Uterus (tissue), 2 donors: ENCODE data around the gene AUTS2.

Experiments
- POLR2A ChIP-seq, 2 donors: fragments of 450-650 bp; IDR thresholded peaks; one replicate each; pipeline ENCODE4 v1.6.1; 2016; ENCODE audit warnings: antibody characterized with exemption in 2 of 2, mild to moderate bottlenecking in 1 of 2, moderate library complexity in 1 of 2
- TF ChIP-seq, protein P1 (sequence below), 4 experiments: fragments of 200-600 bp in 2 of 4; fragments of 450-650 bp in 2 of 4; sonication (generic) in 2 of 4; IDR thresholded peaks; one replicate each; pipeline ENCODE4 v1.5.1; 2016 to 2019; ENCODE audit warnings: antibody characterized with exemption in 4 of 4, mild to moderate bottlenecking in 2 of 4, moderate library complexity in 1 of 4

DNA sequence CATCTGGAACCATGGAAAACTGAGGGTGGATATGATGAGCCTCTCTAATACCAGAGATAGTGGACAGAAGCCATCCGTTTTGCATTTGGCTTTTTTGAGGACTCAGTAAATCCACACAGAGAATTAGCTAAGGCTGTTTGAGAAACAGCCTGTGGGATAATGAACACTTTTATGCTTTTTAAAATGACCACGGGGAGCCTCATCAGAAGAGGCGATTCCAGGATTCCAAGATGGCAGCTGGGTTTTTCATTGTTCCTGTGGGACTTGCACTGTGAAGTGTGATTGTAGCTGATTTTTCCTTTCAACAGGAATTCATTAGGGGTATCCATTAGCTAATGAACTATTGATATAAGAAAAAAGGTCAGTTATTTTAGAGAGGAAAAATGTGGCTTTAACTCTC is 353.2 kb downstream of the AUTS2 start:
- TF ChIP-seq, protein P1, sequence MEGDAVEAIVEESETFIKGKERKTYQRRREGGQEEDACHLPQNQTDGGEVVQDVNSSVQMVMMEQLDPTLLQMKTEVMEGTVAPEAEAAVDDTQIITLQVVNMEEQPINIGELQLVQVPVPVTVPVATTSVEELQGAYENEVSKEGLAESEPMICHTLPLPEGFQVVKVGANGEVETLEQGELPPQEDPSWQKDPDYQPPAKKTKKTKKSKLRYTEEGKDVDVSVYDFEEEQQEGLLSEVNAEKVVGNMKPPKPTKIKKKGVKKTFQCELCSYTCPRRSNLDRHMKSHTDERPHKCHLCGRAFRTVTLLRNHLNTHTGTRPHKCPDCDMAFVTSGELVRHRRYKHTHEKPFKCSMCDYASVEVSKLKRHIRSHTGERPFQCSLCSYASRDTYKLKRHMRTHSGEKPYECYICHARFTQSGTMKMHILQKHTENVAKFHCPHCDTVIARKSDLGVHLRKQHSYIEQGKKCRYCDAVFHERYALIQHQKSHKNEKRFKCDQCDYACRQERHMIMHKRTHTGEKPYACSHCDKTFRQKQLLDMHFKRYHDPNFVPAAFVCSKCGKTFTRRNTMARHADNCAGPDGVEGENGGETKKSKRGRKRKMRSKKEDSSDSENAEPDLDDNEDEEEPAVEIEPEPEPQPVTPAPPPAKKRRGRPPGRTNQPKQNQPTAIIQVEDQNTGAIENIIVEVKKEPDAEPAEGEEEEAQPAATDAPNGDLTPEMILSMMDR (IDR thresholded peaks at IDR 0.05), result no peak
- no peak for TF ChIP-seq POLR2A (IDR thresholded peaks at IDR 0.05)
